HFFc6 (cell line): ENCODE data around the gene IRAK3. TPM values are rescaled to one million over a fixed set of nuclear protein-coding genes. Genes with fewer than 3 reads are reported as not detected.
A peak's percentile ranks its signal among the peaks of the same experiment; 100 is the strongest.
"Not testable (repeated sequence)": the region's sequence is repeated elsewhere in the genome, so short reads cannot be mapped to it uniquely, and the experiment has no call there.

Source experiments
- DNase-seq: peaks from one replicate; pipeline ENCODE4 v3.0.0-alpha.2; 2018
- H3K27ac Mint-ChIP-seq: 2 replicates; pipeline ENCODE4 v1.8.0; 2020; ENCODE audit warnings: mild to moderate bottlenecking, mixed read lengths
- H3K27me3 Mint-ChIP-seq: 2 replicates; pipeline ENCODE4 v1.8.0; 2021; ENCODE audit warnings: mild to moderate bottlenecking, moderate library complexity, mixed read lengths; ENCODE audit not compliant: insufficient read depth
- H3K36me3 Mint-ChIP-seq: 2 replicates; pipeline ENCODE4 v1.8.0; 2021; ENCODE audit warnings: low read depth, mixed read lengths
- H3K4me1 Mint-ChIP-seq: 2 replicates; pipeline ENCODE4 v1.8.0; 2020; ENCODE audit warnings: low read depth, mixed read lengths
- H3K4me3 Mint-ChIP-seq: 2 replicates; pipeline ENCODE4 v1.8.0; 2020; ENCODE audit warnings: mild to moderate bottlenecking, moderate library complexity, mixed read lengths
- H3K9me3 Mint-ChIP-seq: 2 replicates; pipeline ENCODE4 v1.8.0; 2020; ENCODE audit warnings: mild to moderate bottlenecking, mixed read lengths
- CTCF ChIP-seq: fragments of 200-600 bp; sonication (generic); IDR thresholded peaks from 2 replicates; pipeline ENCODE4 v1.5.0; 2021; ENCODE audit warnings: antibody characterized with exemption, mild to moderate bottlenecking
- total RNA-seq, 6 experiments: library from RNA; stranded (reverse); fragmentation: NEBNext Ultra II Directional; extraction: Animal tissue kit (Norgen Biotek cat#: 25700); gene quantifications; 2 replicates in 1 of 6; 3 replicates in 5 of 6; pipeline ENCODE4 v1.2.3, GENCODE V29; 2021

Gene IRAK3
- total RNA-seq, 6 experiments from 2014 or later: 0.83 to 4.7 (median 3.6) TPM

- H3K27me3 Mint-ChIP-seq: peaks cover 2% of the 10 kb centered on the region; the same call in 1 of the 2 replicates
- peaks cover 21% of the 10 kb centered on the region; the same call in 1 of the 2 replicates for H3K36me3 Mint-ChIP-seq
- H3K4me3 Mint-ChIP-seq: no peak overlapping the region
- TF ChIP-seq CTCF: no peak
- H3K4me1 Mint-ChIP-seq: no peaks in the 10 kb centered on the region
- DNase-seq: no peak
- H3K9me3 Mint-ChIP-seq: peaks cover 6% of the 10 kb centered on the region
- no peak overlapping the region for H3K27ac Mint-ChIP-seq
Observed at GRCh38 chr12:66217342-66217917, 28.4 kb downstream of the IRAK3 start.

GRCh38 chr12:66228462-66228861 is 39.4 kb downstream of the IRAK3 start:
- Mint-ChIP-seq H3K4me1 (no peaks in the 10 kb centered on the region), H3K4me3 (no peak overlapping the region), H3K9me3 (no peaks in the 10 kb centered on the region), H3K27ac (no peak overlapping the region), H3K27me3 (peaks cover 4% of the 10 kb centered on the region; the same call in 1 of the 2 replicates), H3K36me3 (no peaks in the 10 kb centered on the region)
- DNase-seq: no peak
- TF ChIP-seq CTCF: no peak

GRCh38 chr12:66232263-66232662 is 43.2 kb downstream of the IRAK3 start:
- Mint-ChIP-seq H3K4me3 (no peak overlapping the region), H3K4me1 (no peaks in the 10 kb centered on the region), H3K27ac (no peak overlapping the region), H3K27me3 (peaks cover 15% of the 10 kb centered on the region; the same call in 1 of the 2 replicates), H3K36me3 (no peaks in the 10 kb centered on the region), H3K9me3 (no peaks in the 10 kb centered on the region)
- TF ChIP-seq CTCF: no peak
- DNase-seq: no peak

GRCh38 chr12:66234037-66234693 is 45.2 kb downstream of the IRAK3 start:
- H3K4me1 Mint-ChIP-seq, H3K27ac Mint-ChIP-seq, H3K36me3 Mint-ChIP-seq, DNase-seq, H3K9me3 Mint-ChIP-seq: not testable (repeated sequence)
- Mint-ChIP-seq H3K27me3 (peaks cover 15% of the 10 kb centered on the region; the same call in 1 of the 2 replicates), H3K4me3 (peak overlapping the region; percentile 82; the same call in 1 of the 2 replicates)

- not testable (repeated sequence) for H3K9me3 Mint-ChIP-seq, H3K27ac Mint-ChIP-seq, H3K4me1 Mint-ChIP-seq, H3K36me3 Mint-ChIP-seq
- Mint-ChIP-seq H3K4me3 (peak overlapping the region; percentile 82), H3K27me3 (peaks cover 15% of the 10 kb centered on the region; the same call in 1 of the 2 replicates)
- DNase-seq: peak; percentile 10
Observed at GRCh38 chr12:66234773-66235625, 46.0 kb downstream of the IRAK3 start.

- no peak for DNase-seq
- no peaks in the 10 kb centered on the region for H3K4me1 Mint-ChIP-seq
- H3K9me3 Mint-ChIP-seq: no peaks in the 10 kb centered on the region
- no peaks in the 10 kb centered on the region for H3K36me3 Mint-ChIP-seq
- H3K4me3 Mint-ChIP-seq: peak overlapping the region; percentile 82
- H3K27ac Mint-ChIP-seq: no peak overlapping the region
- peak; percentile 65 for TF ChIP-seq CTCF
- peaks cover 15% of the 10 kb centered on the region; the same call in 1 of the 2 replicates for H3K27me3 Mint-ChIP-seq
Observed at GRCh38 chr12:66235626-66236281, 46.7 kb downstream of the IRAK3 start.

- DNase-seq, H3K4me1 Mint-ChIP-seq, H3K27ac Mint-ChIP-seq, H3K9me3 Mint-ChIP-seq, H3K36me3 Mint-ChIP-seq: not testable (repeated sequence)
- Mint-ChIP-seq H3K4me3 (peak overlapping the region; percentile 82), H3K27me3 (peaks cover 15% of the 10 kb centered on the region; the same call in 1 of the 2 replicates)
Observed at GRCh38 chr12:66236282-66236675, 47.3 kb downstream of the IRAK3 start.
